Left colon (tissue), 2 donors: ENCODE data around the gene SSBP1. TPM values are rescaled to one million over a fixed set of nuclear protein-coding genes. Genes with fewer than 3 reads are reported as not detected.
"Not testable (repeated sequence)": the region's sequence is repeated elsewhere in the genome, so short reads cannot be mapped to it uniquely, and the experiment has no call there.

ENCODE experiments used
- ATAC-seq: fragments of 200-7000 bp; cut with Tn5 transposase; one replicate; pipeline ENCODE4 v1.9.1; 2020; ENCODE audit warnings: mild to moderate bottlenecking, moderate library complexity
- DNase-seq, 2 donors: peaks; one replicate each; pipeline ENCODE4 v3.0.0-alpha.2; 2020
- intact Hi-C, 2 donors: fragments of 100-400 bp; cut with DNase I in 1 of 2; cut with micrococcal nuclease in 1 of 2; formaldehyde crosslinking; loops; one replicate each; pipeline versions ENCODE4 v1.11.2 to v1.14.0; 2022; cut with DNase I, micrococcal nuclease
- total RNA-seq, 2 donors: library from RNA; stranded (reverse); fragmentation: NEBNext Ultra II Directional; extraction: Animal tissue kit (Norgen Biotek cat#: 25700); gene quantifications; one replicate each; pipeline ENCODE4 v1.2.1, GENCODE V29; 2021
- donor health status: DM: no; HTN: no; CAD: no.
- donor health status: DM: yes; HTN: yes; CAD: no.

Gene SSBP1
- total RNA-seq, 2 donors from 2014 or later, result 65.4 to 79.5 TPM

GRCh38 chr7:141744131-141744530, 6.0 kb downstream of the SSBP1 start:
- intact Hi-C loops, result no loop called here
- ATAC-seq, result no peak

GRCh38 chr7:141748396-141748795, 10.2 kb downstream of the SSBP1 start:
- DNase-seq, result no peak
- intact Hi-C loops, result no loop called here
- no peak for ATAC-seq

More at GRCh38 chr7:141744131-141744530, 6.0 kb downstream of the SSBP1 start:
- no peak for DNase-seq

- DNase-seq, ATAC-seq, intact Hi-C loops: not testable (repeated sequence)
These were observed 13.7 kb downstream of the SSBP1 start for GRCh38 chr7:141751904-141752303.

GRCh38 chr7:141752634-141753033, 14.5 kb downstream of the SSBP1 start:
- DNase-seq, result no peak
- intact Hi-C loops, result no loop called here
- no peak for ATAC-seq

- intact Hi-C loops, result no loop called here
- ATAC-seq, result no peak
- DNase-seq, result no peak
These were observed 16.8 kb downstream of the SSBP1 start for GRCh38 chr7:141754939-141755338.

GRCh38 chr7:141763797-141764196, 25.6 kb downstream of the SSBP1 start, which contains the start of gene TAS2R3:
TSS of gene TAS2R3 (plus strand) at chr7:141764097. CDS start at chr7:141764159, 62 bp downstream.
- intact Hi-C loops, result no loop called here
- ATAC-seq (no peak), DNase-seq (no peak)

GRCh38 chr7:141770083-141770583, 32.0 kb downstream of the SSBP1 start:
- ATAC-seq, intact Hi-C loops, DNase-seq: not testable (repeated sequence)

GRCh38 chr7:141776374-141776773, 38.2 kb downstream of the SSBP1 start, which contains the start of gene TAS2R4:
TSS of gene TAS2R4 (plus strand) at chr7:141776674. CDS start at chr7:141778489, 1,815 bp downstream.
- DNase-seq (no peak), ATAC-seq (no peak)
- intact Hi-C loops, result no loop called here

- intact Hi-C loops, result no loop called here
- ATAC-seq (peak; percentile 53), DNase-seq (peak in 1 of 2 donors; percentile 16)
These were observed 47.8 kb downstream of the SSBP1 start for GRCh38 chr7:141785706-141786552.

GRCh38 chr7:141788296-141788695, 50.1 kb downstream of the SSBP1 start:
- intact Hi-C loops, result no loop called here
- ATAC-seq (no peak), DNase-seq (no peak)

GRCh38 chr7:141789917-141790316, 51.8 kb downstream of the SSBP1 start, which contains the start of gene TAS2R5:
TSS of gene TAS2R5 (plus strand) at chr7:141790217. CDS start at chr7:141790362, 145 bp downstream.
- intact Hi-C loops, result no loop called here
- DNase-seq, result no peak
- no peak for ATAC-seq

- intact Hi-C loops, result no loop called here
- DNase-seq (no peak), ATAC-seq (no peak)
These were observed 54.4 kb downstream of the SSBP1 start for GRCh38 chr7:141792526-141792925.

Other genes with a start within 250 kb of the SSBP1 start
- 10 to 100 TPM; 18.0 to 18.5 TPM for gene AGK, start 186.9 kb upstream of the SSBP1 start, total RNA-seq
- 10 to 100 TPM; 31.7 to 37.6 TPM for gene DENND11, start 36.2 kb upstream of the SSBP1 start, total RNA-seq
- gene WEE2, start 30.0 kb upstream of the SSBP1 start, total RNA-seq, result not detected
- 1 to 10 TPM; 1.8 to 2.1 TPM for gene TAS2R3, start 25.7 kb downstream of the SSBP1 start, total RNA-seq
- 1 to 10 TPM; 1.1 to 1.2 TPM for gene TAS2R4, start 38.3 kb downstream of the SSBP1 start, total RNA-seq
- gene TAS2R5, start 51.9 kb downstream of the SSBP1 start, total RNA-seq, result 1 to 10 TPM; 1.0 to 1.8 TPM
- gene PRSS37, start 103.1 kb downstream of the SSBP1 start, total RNA-seq, result not detected
- not detected for gene OR9A4, start 178.0 kb downstream of the SSBP1 start, total RNA-seq
- under 1 TPM in 1 of 2 donors, not detected in 1; 0.55 TPM for gene CLEC5A, start 208.6 kb downstream of the SSBP1 start, total RNA-seq
- not detected for gene TAS2R38, start 235.4 kb downstream of the SSBP1 start, total RNA-seq